Stimulated activated CD4-positive, alpha-beta T cell treated with anti-CD3 and anti-CD28 coated beads, TNF-alpha, amount 100 ng/mL, for 4 hours (primary cell): ENCODE measurements around the gene ACSM3.
"Not testable (repeated sequence)": the region's sequence is repeated elsewhere in the genome, so short reads cannot be mapped to it uniquely, and the experiment has no call there.

Source experiments
- DNase-seq, 3 experiments: peaks; one replicate each; pipeline ENCODE4 v3.0.0-alpha.2; 2020; ENCODE audit warnings: low read depth in 3 of 3

ACSM3 gene

GRCh38 chr16:20763461-20764232, at the start of gene ACSM3:
TSS of gene ACSM3 (plus strand) at chr16:20764014. CDS start at chr16:20770035, 6,021 bp downstream.
- DNase-seq = peak in 2 of 3 experiments; percentile 40 to 57

GRCh38 chr16:20717718-20718117, 46.1 kb upstream of the ACSM3 start:
- not testable (repeated sequence) for DNase-seq

- no peak for DNase-seq
These were observed 43.6 kb upstream of the ACSM3 start for GRCh38 chr16:20720251-20720650.

GRCh38 chr16:20726661-20727060, 37.2 kb upstream of the ACSM3 start:
- no peak for DNase-seq

- no peak for DNase-seq
These were observed 36.6 kb upstream of the ACSM3 start for GRCh38 chr16:20727181-20727580.

- no peak for DNase-seq
These were observed 34.7 kb upstream of the ACSM3 start for GRCh38 chr16:20729141-20729540.

- DNase-seq = no peak
These were observed 29.8 kb upstream of the ACSM3 start for GRCh38 chr16:20734056-20734455.

- no peak for DNase-seq
These were observed 29.0 kb upstream of the ACSM3 start for GRCh38 chr16:20734782-20735181.

- DNase-seq = no peak
These were observed 28.3 kb upstream of the ACSM3 start for GRCh38 chr16:20735490-20735889.

- DNase-seq = no peak
These were observed 23.6 kb upstream of the ACSM3 start for GRCh38 chr16:20740007-20740883.

- DNase-seq = peak; percentile 81 to 84 (median 82)
These were observed 22.8 kb upstream of the ACSM3 start for GRCh38 chr16:20740901-20741521.

- peak; percentile 96 to 97 (median 97) for DNase-seq
These were observed 22.1 kb upstream of the ACSM3 start, which contains the start of gene THUMPD1 for GRCh38 chr16:20741554-20742285. TSS of gene THUMPD1 (minus strand) at chr16:20741818. CDS start at chr16:20741739, 79 bp downstream.

GRCh38 chr16:20743591-20743990, 20.2 kb upstream of the ACSM3 start:
- DNase-seq = no peak

GRCh38 chr16:20744922-20745440, 18.8 kb upstream of the ACSM3 start:
- no peak for DNase-seq

GRCh38 chr16:20746461-20746860, 17.4 kb upstream of the ACSM3 start:
- DNase-seq = no peak

- DNase-seq = no peak
These were observed 16.6 kb upstream of the ACSM3 start for GRCh38 chr16:20747030-20747816.

- DNase-seq = no peak
These were observed 14.3 kb upstream of the ACSM3 start for GRCh38 chr16:20749474-20749873.

GRCh38 chr16:20750558-20750957, 13.3 kb upstream of the ACSM3 start:
- DNase-seq = no peak

- no peak for DNase-seq
These were observed 10.1 kb upstream of the ACSM3 start for GRCh38 chr16:20753727-20754126.

- no peak for DNase-seq
These were observed 8.6 kb upstream of the ACSM3 start for GRCh38 chr16:20755238-20755637.
